K562 (cell line): ENCODE data around the gene YTHDC1. TPM values are rescaled to one million over a fixed set of nuclear protein-coding genes. Genes with fewer than 3 reads are reported as not detected.
A peak's percentile ranks its signal among the peaks of the same experiment; 100 is the strongest.

Experiments used
- ATAC-seq: fragments of 200-7000 bp; cut with Tn5 transposase; 3 replicates; pipeline ENCODE4 v1.9.1; 2020; ENCODE audit warnings: moderate library complexity
- BruUV-seq: library from RNA; stranded (reverse); fragments of 400-500 nt; replicated peaks from 2 replicates; lab custom pipeline; 2021; lab: Mats Ljungman, UMichigan
- CTCF ChIA-PET: fragments of 300-600 bp; formaldehyde crosslinking; extraction: SDS; loops from one replicate; lab custom pipeline; 2021; ENCODE audit warnings: low intra/inter-chr PET ratio; lab: Yijun Ruan, JAX
- POLR2A ChIA-PET: fragments of 300-600, 350-650 bp; sonication (Branson Sonifier 250); formaldehyde crosslinking; extraction: SDS; loops from one replicate; lab custom pipeline; 2021; ENCODE audit warnings: antibody characterized with exemption, inconsistent platforms; lab: Yijun Ruan, JAX
- DNase-seq, 4 experiments: peaks; one replicate each; pipeline versions ENCODE4 v3.0.0 to v3.0.0-alpha.2; 2011 to 2018; ENCODE audit warnings: low spot score in 3 of 4, mixed read lengths in 3 of 4; ENCODE audit errors: extremely low read depth in 1 of 4
- FAIRE-seq: peaks from 2 replicates; lab custom pipeline; 2011; peaks lifted over from hg19 to GRCh38; lab: Jason Lieb, UNC
- H2AFZ ChIP-seq: 2 replicates; pipeline ENCODE4 v1.6.0; 2011; ENCODE audit warnings: low read depth, low read length, control low read depth, inconsistent platforms
- H3K27ac ChIP-seq: fragments of 200-600 bp; 3 replicates; pipeline ENCODE4 v1.8.0; 2011; ENCODE audit warnings: low read depth, mild to moderate bottlenecking, control low read depth, inconsistent platforms, low read length, moderate library complexity, mixed read lengths; ENCODE audit errors: extremely low read depth
- H3K27me3 ChIP-seq, 2 experiments: fragments of 300-600 bp in 1 of 2; 2 replicates in 1 of 2; 3 replicates in 1 of 2; pipeline versions ENCODE4 v1.6.0 to v1.8.0; 2011; ENCODE audit warnings: inconsistent platforms in 2 of 2, low read length in 2 of 2, mild to moderate bottlenecking in 1 of 2, mixed read lengths in 1 of 2, moderate library complexity in 1 of 2; ENCODE audit not compliant: control insufficient read depth in 2 of 2, insufficient read depth in 2 of 2
- H3K36me3 ChIP-seq: fragments of 300-600 bp; 3 replicates; pipeline ENCODE4 v1.8.0; 2011; ENCODE audit warnings: mild to moderate bottlenecking, low read length, inconsistent platforms; ENCODE audit not compliant: control insufficient read depth, insufficient read depth
- H3K4me1 ChIP-seq, 2 experiments: fragments of 200-600 bp in 1 of 2; replicated peaks in 1 of 2; 2 replicates in 1 of 2; 3 replicates in 1 of 2; pipeline versions ENCODE4 v1.5.1 to v1.8.0; 2011; ENCODE audit warnings: inconsistent platforms in 2 of 2, low read length in 2 of 2, mild to moderate bottlenecking in 1 of 2, mixed read lengths in 1 of 2, moderate library complexity in 1 of 2; ENCODE audit not compliant: control insufficient read depth in 2 of 2, insufficient read depth in 2 of 2
- H3K4me2 ChIP-seq: 2 replicates; pipeline ENCODE4 v1.6.1; 2011; ENCODE audit warnings: low read length, control low read depth, inconsistent platforms, mixed read lengths; ENCODE audit not compliant: insufficient read depth
- H3K4me3 ChIP-seq: fragments of 200-600 bp; sonication (generic), shearing (Covaris generic); 2 replicates; pipeline ENCODE4 v1.5.1; 2016; ENCODE audit warnings: control low read depth, inconsistent platforms
- H3K79me2 ChIP-seq: fragments of 200-600 bp; 3 replicates; pipeline ENCODE4 v1.8.0; 2011; ENCODE audit warnings: low read length, inconsistent platforms; ENCODE audit not compliant: control insufficient read depth, insufficient read depth
- H3K9ac ChIP-seq, 2 experiments: 2 replicates each; pipeline versions ENCODE4 v1.6.0 to v1.6.1; 2011; ENCODE audit warnings: low read depth in 2 of 2, low read length in 2 of 2, control low read depth in 1 of 2, inconsistent platforms in 1 of 2, mild to moderate bottlenecking in 1 of 2, mixed read lengths in 1 of 2; ENCODE audit not compliant: insufficient read depth in 1 of 2
- H3K9me1 ChIP-seq: one replicate; pipeline ENCODE4 v1.6.0; 2011; ENCODE audit warnings: inconsistent platforms, mild to moderate bottlenecking, low read length, moderate library complexity; ENCODE audit not compliant: control insufficient read depth, insufficient read depth
- H3K9me3 ChIP-seq: replicated peaks from 2 replicates; pipeline ENCODE4 v1.5.1; 2011; ENCODE audit warnings: low read depth, low read length, inconsistent platforms; ENCODE audit not compliant: control insufficient read depth, insufficient read depth
- H4K20me1 ChIP-seq: replicated peaks from 2 replicates; pipeline ENCODE4 v1.6.1; 2011; ENCODE audit warnings: low read length, inconsistent platforms, mixed read lengths; ENCODE audit not compliant: control insufficient read depth, insufficient read depth
- FOXA3 ChIP-seq, 2 experiments: fragments of 450-650 bp in 1 of 2; sonication (generic) in 1 of 2; formaldehyde crosslinking; IDR thresholded peaks in 1 of 2; conservative IDR thresholded peaks in 1 of 2; 2 replicates each; pipeline versions ENCODE4 v1.4.0 to v1.8.0; 2020 to 2022; ENCODE audit warnings: mild to moderate bottlenecking in 2 of 2, missing genetic modification reagents in 1 of 2
- MAFF ChIP-seq: IDR thresholded peaks from 2 replicates; pipeline ENCODE4 v1.6.1; 2012; ENCODE audit warnings: low read length, improper control_type of control experiment
- MBD2 ChIP-seq: sonication (generic); IDR thresholded peaks from 2 replicates; pipeline ENCODE4 v1.6.1; 2016; ENCODE audit warnings: low read depth, borderline replicate concordance
- NCOA4 ChIP-seq: fragments of 450-650 bp; IDR thresholded peaks from 2 replicates; pipeline ENCODE4 v1.6.1; 2018; ENCODE audit warnings: mild to moderate bottlenecking; ENCODE audit not compliant: partially characterized antibody
- NR2C2 ChIP-seq, 2 experiments: fragments of 200-800 bp in 1 of 2; sonication (Bioruptor generic) in 1 of 2; sonication (generic) in 1 of 2; formaldehyde crosslinking in 1 of 2; IDR thresholded peaks; 2 replicates each; pipeline versions ENCODE4 v1.6.1 to v1.8.0; 2016 to 2022; ENCODE audit warnings: mild to moderate bottlenecking in 1 of 2, missing compliant biosample characterization in 1 of 2, missing genetic modification characterization in 1 of 2, missing genetic modification reagents in 1 of 2
- NUFIP1 ChIP-seq: fragments of 450-650 bp; IDR thresholded peaks from 2 replicates; pipeline ENCODE4 v1.6.1; 2018; ENCODE audit not compliant: partially characterized antibody
- RCOR1 ChIP-seq, 2 experiments: IDR thresholded peaks; 2 replicates each; pipeline ENCODE4 v1.6.1; 2012; ENCODE audit warnings: low read depth in 2 of 2, low read length in 2 of 2, borderline replicate concordance in 1 of 2, improper control_type of control experiment in 1 of 2
- SIN3B ChIP-seq: fragments of 450-650 bp; IDR thresholded peaks from 2 replicates; pipeline ENCODE4 v1.6.1; 2017; ENCODE audit warnings: low read depth, mild to moderate bottlenecking, moderate library complexity
- SIX5 ChIP-seq, 2 experiments: IDR thresholded peaks; 2 replicates each; pipeline ENCODE4 v1.6.1; 2011; ENCODE audit warnings: low read length in 2 of 2, borderline replicate concordance in 1 of 2, low read depth in 1 of 2, mild to moderate bottlenecking in 1 of 2, moderate library complexity in 1 of 2; ENCODE audit not compliant: insufficient read depth in 1 of 2
- SMAD1 ChIP-seq: fragments of 150-350 bp; IDR thresholded peaks from 2 replicates; pipeline ENCODE4 v1.6.1; 2014; ENCODE audit warnings: low read length, low read depth; ENCODE audit not compliant: partially characterized antibody
- SREBF2 ChIP-seq: sonication (generic); formaldehyde crosslinking; IDR thresholded peaks from 2 replicates; pipeline ENCODE4 v1.4.0; 2020; ENCODE audit warnings: mild to moderate bottlenecking, missing genetic modification reagents
- TSC22D4 ChIP-seq: fragments of 450-650 bp; IDR thresholded peaks from 2 replicates; pipeline ENCODE4 v1.6.1; 2016; ENCODE audit warnings: missing genetic modification characterization, missing biosample characterization, control low read depth
- ZFP36 ChIP-seq: fragments of 150-350 bp; IDR thresholded peaks from 2 replicates; pipeline ENCODE4 v1.6.1; 2018; ENCODE audit warnings: low read length, low read depth; ENCODE audit not compliant: partially characterized antibody
- ZNF253 ChIP-seq: fragments of 250-450 bp; sonication (Bioruptor Pico); conservative IDR thresholded peaks from 2 replicates; pipeline ENCODE4 v1.6.1; 2021; ENCODE audit warnings: mild to moderate bottlenecking
- WGBS: fragments of 100-300 bp; shearing (Covaris generic); methylation state at CpG from one replicate; pipeline ENCODE4 v1.1.6; 2016; ENCODE audit warnings: low coverage, mixed read lengths; ENCODE audit not compliant: insufficient coverage; ENCODE audit errors: missing lambda C conversion rate; 5-methylcytosine and 5-hydroxymethylcytosine counted together
- in situ Hi-C: fragments of 300-500 bp; cut with MboI; formaldehyde crosslinking; loops from 4 replicates; pipeline ENCODE4 v1.15.0; 2018; ENCODE audit warnings: inconsistent platforms, mixed read lengths
- intact Hi-C: fragments of 100-400 bp; cut with micrococcal nuclease; formaldehyde crosslinking; loops from 2 replicates; pipeline ENCODE4 v1.14.2; 2022
- polyA plus RNA-seq, 8 experiments: library from polyadenylated mRNA; depleted of rRNA in 4 of 8; stranded (reverse) in 5 of 8; unstranded in 3 of 8; fragments of >200 nt; fragmentation: Nextera tagmentation in 2 of 8; fragmentation: Illumina TruSeq in 1 of 8; extraction: Ambion mirVana in 2 of 8; extraction: Trizol in 1 of 8; gene quantifications; 2 replicates each; pipeline versions ENCODE4 v1.2.1 to v1.2.3, GENCODE V29; 2011 to 2014; ENCODE audit warnings: inconsistent platforms in 1 of 8, missing spikeins in 1 of 8
- total RNA-seq, 7 experiments: library from RNA; depleted of rRNA in 6 of 7; stranded (reverse); fragments of >200 nt in 6 of 7; fragmentation: Illumina TruSeq in 2 of 7; extraction: Trizol in 2 of 7; gene quantifications; 2 replicates each; pipeline versions ENCODE4 v1.2.1 to v1.2.3, GENCODE V29; 2011 to 2021; ENCODE audit warnings: low replicate concordance in 1 of 7
- TF ChIP-seq, protein P1 (sequence below): sonication (generic); formaldehyde crosslinking; IDR thresholded peaks from 2 replicates; pipeline ENCODE4 v1.8.0; 2023; ENCODE audit warnings: mild to moderate bottlenecking, missing genetic modification reagents

The YTHDC1 gene
- total and polyA plus RNA-seq, 9 of the 15 experiments (the other 6 are each of a cell fraction or from before 2014, with no cell fraction given): 9.8 to 65.4 (median 51.7) TPM

GRCh38 chr4:68365068-68365467 lies 15.2 kb upstream of the YTHDC1 start:
- Histone ChIP-seq H3K9me3 (no peaks in the 10 kb centered on the region), H3K4me2 (no peak overlapping the region), H3K36me3 (no peaks in the 10 kb centered on the region), H3K27ac (no peak overlapping the region), H3K4me1 (peaks cover 0 to 6% of the 10 kb centered on the region in 2 experiments; a peak in 1 of 5 replicates), H3K79me2 (no peaks in the 10 kb centered on the region), H4K20me1 (no peaks in the 10 kb centered on the region), H3K9me1 (no peaks in the 10 kb centered on the region), H3K27me3 (no peaks in the 10 kb centered on the region), H2AFZ (no peak overlapping the region), H3K4me3 (no peak overlapping the region), H3K9ac (no peak overlapping the region)
- TF ChIP-seq, protein P1, sequence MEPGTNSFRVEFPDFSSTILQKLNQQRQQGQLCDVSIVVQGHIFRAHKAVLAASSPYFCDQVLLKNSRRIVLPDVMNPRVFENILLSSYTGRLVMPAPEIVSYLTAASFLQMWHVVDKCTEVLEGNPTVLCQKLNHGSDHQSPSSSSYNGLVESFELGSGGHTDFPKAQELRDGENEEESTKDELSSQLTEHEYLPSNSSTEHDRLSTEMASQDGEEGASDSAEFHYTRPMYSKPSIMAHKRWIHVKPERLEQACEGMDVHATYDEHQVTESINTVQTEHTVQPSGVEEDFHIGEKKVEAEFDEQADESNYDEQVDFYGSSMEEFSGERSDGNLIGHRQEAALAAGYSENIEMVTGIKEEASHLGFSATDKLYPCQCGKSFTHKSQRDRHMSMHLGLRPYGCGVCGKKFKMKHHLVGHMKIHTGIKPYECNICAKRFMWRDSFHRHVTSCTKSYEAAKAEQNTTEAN (CRISPR knock-in tag): no peak
- TF ChIP-seq ZFP36: peak; percentile 59
- 0% methylated on average over 1 of the region's 1 CpG for WGBS
- ChIA-PET POLR2A (no interaction called here), CTCF (no interaction called here)
- in situ Hi-C loops: no loop called here
- FAIRE-seq: no peak
- no peak for DNase-seq
- intact Hi-C loops: no loop called here
- no TSS peak for BruUV-seq
- no peak for ATAC-seq

- no peaks in the 10 kb centered on the region for H3K79me2 ChIP-seq
- no peak overlapping the region for H3K4me2 ChIP-seq
- peaks cover 0 to 6% of the 10 kb centered on the region in 2 experiments; a peak in 1 of 5 replicates for H3K4me1 ChIP-seq
- 8% methylated on average over 3 of the region's 3 CpGs for WGBS
- in situ Hi-C loops: no loop called here
- peak; percentile 92 for ATAC-seq
- no peaks in the 10 kb centered on the region for H3K9me3 ChIP-seq
- no peaks in the 10 kb centered on the region for H3K9me1 ChIP-seq
- intact Hi-C loops: no loop called here
- no TSS peak for BruUV-seq
- H3K4me3 ChIP-seq: no peak overlapping the region
- H2AFZ ChIP-seq: no peak overlapping the region
- ChIA-PET CTCF (interaction anchor here (0.7 kb wide), 1 partner anchor 126 kb away, joined by 4 read pairs; no protein-coding TSS in a partner anchor), POLR2A (interaction anchor here (1.6 kb wide), 1 partner anchor 10 kb away, joined by 3 read pairs; no protein-coding TSS in a partner anchor)
- FAIRE-seq: peak; percentile 46
- H3K27ac ChIP-seq: no peak overlapping the region
- no peaks in the 10 kb centered on the region for H4K20me1 ChIP-seq
- no peaks in the 10 kb centered on the region for H3K27me3 ChIP-seq
- H3K9ac ChIP-seq: no peak overlapping the region
- no peaks in the 10 kb centered on the region for H3K36me3 ChIP-seq
- DNase-seq: peak in 1 of 4 experiments; percentile 37
- TF ChIP-seq RCOR1 (IDR thresholded peaks at IDR 0.05; ENCODE audit: borderline replicate concordance in 1 of 2, low read depth in 2 of 2, low read length in 2 of 2): peak in 1 of 2 experiments; percentile 58; a peak in 2 of 4 replicates
- no peak for TF ChIP-seq SIX5 (IDR thresholded peaks at IDR 0.05; ENCODE audit: borderline replicate concordance in 1 of 2, insufficient read depth in 1 of 2, low read depth in 1 of 2, low read length in 2 of 2)
- no peak for TF ChIP-seq SMAD1
- no peak for TF ChIP-seq NCOA4
- no peak for TF ChIP-seq TSC22D4 (tag)
- no peak for TF ChIP-seq MAFF
- TF ChIP-seq NUFIP1: no peak
- TF ChIP-seq NR2C2 (CRISPR knock-in tag; IDR thresholded peaks at IDR 0.05): no peak
- TF ChIP-seq NR2C2 (tag; IDR thresholded peaks at IDR 0.05): peak; percentile 38; the same call in 1 of the 2 replicates
- TF ChIP-seq SREBF2 (CRISPR knock-in tag): no peak
- peak; percentile 75 to 89; a peak in 3 of 4 replicates for TF ChIP-seq FOXA3 (CRISPR knock-in tag; conservative IDR thresholded peaks at IDR 0.05 in 1 of 2, IDR thresholded peaks at IDR 0.05 in 1 of 2)
- TF ChIP-seq ZNF253 (CRISPR knock-in tag): no peak
- no peak for TF ChIP-seq MBD2
- TF ChIP-seq SIN3B: no peak
Observed at GRCh38 chr4:68361146-68361589, 11.3 kb upstream of the YTHDC1 start.
